C4-2B (cell line): ENCODE measurements around the gene SLC22A5.
"Not testable (repeated sequence)": the region's sequence is repeated elsewhere in the genome, so short reads cannot be mapped to it uniquely, and the experiment has no call there.

Experiments
- H3K27ac ChIP-seq: fragments of 450-650 bp; 2 replicates; pipeline ENCODE4 v1.5.1; 2017
- CTCF ChIP-seq: fragments of 450-650 bp; conservative IDR thresholded peaks from 2 replicates; pipeline ENCODE4 v1.5.1; 2017; ENCODE audit warnings: mild to moderate bottlenecking
- ZFX ChIP-seq: fragments of 450-650 bp; IDR thresholded peaks from 2 replicates; pipeline ENCODE4 v1.6.1; 2017

Gene SLC22A5

GRCh38 chr5:132414634-132415378 lies 45.3 kb downstream of the SLC22A5 start:
- H3K27ac ChIP-seq: no peak overlapping the region

GRCh38 chr5:132415516-132415915 lies 46.0 kb downstream of the SLC22A5 start:
- not testable (repeated sequence) for H3K27ac ChIP-seq

More at GRCh38 chr5:132414634-132415378, 45.3 kb downstream of the SLC22A5 start:
- 0 out of 2 replicates have a peak, but pooled peaks have one; percentile 2 for TF ChIP-seq CTCF
- no peak for TF ChIP-seq ZFX

GRCh38 chr5:132416306-132417009 lies 46.9 kb downstream of the SLC22A5 start:
- TF ChIP-seq ZFX (no peak), CTCF (no peak)
- no peak overlapping the region for H3K27ac ChIP-seq

GRCh38 chr5:132417010-132417439 lies 47.5 kb downstream of the SLC22A5 start:
- TF ChIP-seq CTCF (no peak), ZFX (no peak)
- H3K27ac ChIP-seq: no peak overlapping the region

GRCh38 chr5:132417461-132417860 lies 48.0 kb downstream of the SLC22A5 start:
- H3K27ac ChIP-seq: no peak overlapping the region

GRCh38 chr5:132417889-132418485 lies 48.5 kb downstream of the SLC22A5 start:
- TF ChIP-seq CTCF: no peak
- no peak overlapping the region for H3K27ac ChIP-seq

More at GRCh38 chr5:132417461-132417860, 48.0 kb downstream of the SLC22A5 start:
- TF ChIP-seq CTCF (no peak), ZFX (no peak)

GRCh38 chr5:132418881-132419280 lies 49.4 kb downstream of the SLC22A5 start:
- no peak overlapping the region for H3K27ac ChIP-seq
- no peak for TF ChIP-seq CTCF
- no peak for TF ChIP-seq ZFX
